HL-60/S4 treated with phorbol 12-myristate 13-acetate at 8.2 ng/mL for 4 days and 3 days (cell line): ENCODE data around the gene UIMC1.

Experiments used
- in situ Hi-C: fragments of 300-500 bp; cut with MboI; formaldehyde crosslinking; loops from 2 replicates; pipeline ENCODE4 v1.15.0; 2022; ENCODE audit warnings: low sequenced_read_pairs

UIMC1 gene

DNA sequence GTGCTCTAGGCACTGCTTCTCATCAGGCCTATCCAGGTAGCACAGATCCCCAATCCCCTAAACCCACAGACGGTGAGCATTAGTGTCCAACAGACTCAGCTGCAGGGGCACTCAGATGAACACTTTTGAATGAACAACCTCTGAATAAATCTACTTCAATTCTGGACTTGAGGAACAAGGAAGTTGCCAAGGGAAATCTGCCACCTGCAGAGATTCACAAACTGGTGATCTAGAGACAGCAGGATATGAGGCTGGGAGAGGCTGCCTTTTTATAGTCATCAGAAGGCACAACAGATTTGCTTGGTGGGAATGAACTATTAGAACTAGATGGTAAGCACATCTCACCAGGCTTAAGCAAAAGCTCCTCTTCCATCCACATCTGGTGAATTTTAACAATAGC is 100.5 kb downstream of the UIMC1 start:
- in situ Hi-C loops, result no loop called here

- in situ Hi-C loops, result no loop called here
These were observed 102.3 kb downstream of the UIMC1 start for GRCh38 chr5:176904276-176904675.

GRCh38 chr5:176902911-176903664 is 103.5 kb downstream of the UIMC1 start:
- in situ Hi-C loops, result no loop called here

DNA sequence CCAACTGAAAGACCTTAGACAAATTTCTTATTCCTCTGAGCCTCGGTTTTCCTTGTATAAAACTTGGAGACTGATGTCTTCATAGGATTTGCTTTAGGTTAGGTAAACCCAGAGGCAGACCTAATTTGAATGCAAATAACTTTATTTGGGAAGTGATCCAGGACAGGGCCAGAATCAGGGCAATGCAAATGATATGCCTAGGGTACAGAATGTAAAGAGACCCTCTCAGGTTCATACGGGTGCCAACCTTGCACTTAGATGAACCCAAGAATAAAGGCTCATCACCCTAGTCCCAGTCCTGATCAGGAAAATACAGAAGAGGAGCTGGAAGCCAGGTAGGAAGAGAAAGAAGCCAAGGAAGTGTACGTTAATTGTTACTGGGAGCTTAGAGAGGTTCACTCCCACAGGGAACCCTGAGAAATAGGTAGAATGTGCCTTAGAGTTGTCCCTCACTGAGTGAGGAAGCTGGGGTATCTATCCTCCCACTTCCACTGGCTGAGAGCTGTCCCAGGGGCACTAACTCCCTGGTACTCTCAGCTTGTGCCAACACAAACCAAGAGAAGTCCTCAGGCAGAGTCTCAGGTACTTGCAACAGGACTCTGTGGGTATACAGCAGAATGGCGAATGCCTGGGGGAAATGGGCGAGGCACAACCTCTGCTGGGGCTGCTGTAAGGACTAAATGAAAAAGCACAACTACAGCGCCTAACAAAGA is 104.3 kb downstream of the UIMC1 start:
- in situ Hi-C loops, result no loop called here

DNA sequence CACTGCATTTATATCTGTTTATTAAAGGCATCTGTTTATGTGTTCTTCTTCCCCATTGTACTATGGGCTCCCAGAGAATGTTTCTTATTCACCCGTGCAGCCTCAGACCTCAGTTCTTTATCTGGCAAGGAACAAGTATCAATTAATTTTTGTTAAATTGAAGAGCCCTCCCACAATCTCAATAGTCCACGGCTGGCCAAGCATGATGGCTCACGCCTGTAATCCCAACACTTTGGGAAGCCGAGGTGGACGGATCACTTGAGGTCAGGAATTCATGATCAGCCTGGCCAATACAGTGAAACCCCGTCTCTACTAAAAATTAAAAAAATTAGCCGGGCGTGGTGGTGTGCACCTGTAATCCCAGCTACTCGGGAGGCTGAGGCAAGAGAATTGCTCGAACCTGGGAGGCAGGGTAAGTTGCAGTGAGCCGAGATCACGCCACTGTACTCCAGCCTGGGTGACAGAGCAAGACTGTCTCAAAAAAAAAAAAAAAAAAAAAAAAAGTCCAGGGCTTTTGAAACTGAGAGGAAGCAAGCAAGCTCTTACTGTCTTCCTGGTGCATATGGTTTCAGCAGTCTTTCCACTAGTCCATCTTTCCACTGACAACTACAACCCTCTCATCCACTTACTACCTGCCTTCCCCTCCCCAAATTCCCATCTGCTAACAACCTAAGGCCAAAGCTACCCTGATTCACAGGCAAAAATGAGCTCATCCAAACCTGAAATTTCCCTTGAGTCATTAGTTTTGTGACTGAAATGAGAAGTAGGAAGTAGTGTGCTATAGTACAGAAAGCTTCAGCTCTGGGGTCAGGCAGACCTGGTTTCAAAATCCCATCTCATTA is 105.1 kb downstream of the UIMC1 start:
- in situ Hi-C loops, result no loop called here

DNA sequence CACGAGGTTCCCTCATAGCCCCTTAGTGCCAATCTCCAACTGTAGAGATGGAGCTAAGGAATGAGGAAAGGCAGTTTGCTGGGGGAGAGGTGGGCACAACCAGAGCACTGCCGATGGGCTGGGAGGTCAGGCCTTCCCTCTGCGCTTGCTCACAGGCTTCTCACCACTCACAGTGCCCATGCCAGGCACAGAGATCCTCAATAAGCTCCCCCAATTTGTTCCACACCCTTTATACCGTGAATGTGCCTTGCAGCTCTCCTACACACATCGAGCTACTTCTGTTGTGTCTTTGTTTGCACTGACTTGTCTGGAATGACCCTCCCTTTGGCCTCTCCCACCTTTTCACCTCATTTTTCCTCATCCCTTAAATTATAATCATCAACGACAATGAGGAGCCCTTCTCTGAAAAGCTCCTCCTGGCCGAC is 105.8 kb downstream of the UIMC1 start:
- in situ Hi-C loops, result no loop called here

- in situ Hi-C loops, result no loop called here
These were observed 106.4 kb downstream of the UIMC1 start for GRCh38 chr5:176899946-176900779.

- in situ Hi-C loops, result no loop called here
These were observed 107.2 kb downstream of the UIMC1 start, which contains the start of gene HK3 for GRCh38 chr5:176899296-176899891. Gene HK3, minus strand, starts transcription at chr5:176899346. Its CDS starts 3,187 bp downstream, at chr5:176896159.

- in situ Hi-C loops, result no loop called here
These were observed 109.3 kb downstream of the UIMC1 start for GRCh38 chr5:176897263-176897662.

DNA sequence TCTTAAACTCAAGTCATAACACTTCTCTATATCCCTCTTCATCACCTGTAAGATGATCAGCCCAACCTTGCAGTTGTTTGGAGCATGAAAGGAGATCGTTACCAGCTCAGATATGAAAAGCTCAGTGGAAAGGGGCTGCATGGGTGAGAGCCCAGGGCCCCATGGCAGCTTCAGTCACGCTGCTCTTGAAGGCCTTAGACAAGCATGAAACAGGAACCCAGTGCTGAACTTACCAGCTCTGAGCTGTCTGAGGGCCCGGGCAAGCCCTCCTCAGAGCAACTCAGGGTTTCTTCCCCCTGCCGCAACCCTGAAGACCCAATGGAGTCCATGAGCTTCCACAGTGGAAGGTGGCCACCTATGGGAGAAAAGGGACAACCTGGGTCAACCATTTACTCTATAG is 110.7 kb downstream of the UIMC1 start:
- in situ Hi-C loops, result no loop called here

GRCh38 chr5:176894298-176894697 is 112.3 kb downstream of the UIMC1 start:
- in situ Hi-C loops, result no loop called here

- in situ Hi-C loops, result no loop called here
These were observed 113.9 kb downstream of the UIMC1 start for GRCh38 chr5:176892663-176893062.

GRCh38 chr5:176891331-176891958 is 115.1 kb downstream of the UIMC1 start:
- in situ Hi-C loops, result no loop called here

DNA sequence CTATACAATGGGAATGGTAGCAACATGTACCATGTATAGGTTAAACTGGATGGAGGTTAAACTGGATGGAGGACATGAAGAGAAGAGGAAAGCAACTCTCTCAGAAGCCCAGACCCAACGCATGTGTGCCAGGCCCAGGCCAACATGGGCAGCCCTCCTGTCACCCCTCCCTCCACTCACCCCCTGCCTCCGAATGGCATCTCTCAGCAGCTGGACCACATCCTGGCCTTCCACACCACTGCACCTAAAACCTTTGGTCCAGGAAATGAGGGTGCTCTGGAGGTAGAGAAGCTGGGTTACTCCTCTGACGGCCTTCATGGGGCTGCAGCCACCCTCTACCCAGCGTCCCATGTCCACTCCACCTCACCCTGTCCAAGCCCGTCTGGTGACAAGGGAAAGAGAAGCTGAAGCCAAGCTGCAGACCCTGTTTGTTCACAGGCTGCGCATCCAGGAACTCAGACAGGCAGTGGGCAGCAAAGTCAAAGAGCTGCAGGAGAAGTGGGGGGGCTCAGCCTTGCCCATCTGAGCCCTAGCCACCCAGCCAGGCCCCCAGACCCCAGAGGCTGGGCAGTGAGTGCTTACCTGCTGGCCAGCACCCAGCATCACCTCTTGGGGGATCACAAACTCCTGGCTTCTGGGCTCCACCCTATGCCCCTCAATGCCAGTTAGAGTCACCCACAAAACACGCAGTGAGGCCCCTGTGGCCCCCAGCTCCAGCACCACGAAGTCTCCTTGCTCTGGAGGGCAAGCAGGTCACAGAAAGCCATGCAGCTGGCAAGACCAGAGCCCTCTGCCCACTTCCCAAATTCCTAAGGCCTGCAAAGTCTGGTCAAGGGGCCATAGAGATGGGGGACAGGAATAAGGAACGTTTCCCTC is 115.9 kb downstream of the UIMC1 start:
- in situ Hi-C loops, result no loop called here

GRCh38 chr5:176889321-176890280 is 117.0 kb downstream of the UIMC1 start:
- in situ Hi-C loops, result no loop called here

GRCh38 chr5:176888865-176889165 is 117.8 kb downstream of the UIMC1 start:
- in situ Hi-C loops, result no loop called here

DNA sequence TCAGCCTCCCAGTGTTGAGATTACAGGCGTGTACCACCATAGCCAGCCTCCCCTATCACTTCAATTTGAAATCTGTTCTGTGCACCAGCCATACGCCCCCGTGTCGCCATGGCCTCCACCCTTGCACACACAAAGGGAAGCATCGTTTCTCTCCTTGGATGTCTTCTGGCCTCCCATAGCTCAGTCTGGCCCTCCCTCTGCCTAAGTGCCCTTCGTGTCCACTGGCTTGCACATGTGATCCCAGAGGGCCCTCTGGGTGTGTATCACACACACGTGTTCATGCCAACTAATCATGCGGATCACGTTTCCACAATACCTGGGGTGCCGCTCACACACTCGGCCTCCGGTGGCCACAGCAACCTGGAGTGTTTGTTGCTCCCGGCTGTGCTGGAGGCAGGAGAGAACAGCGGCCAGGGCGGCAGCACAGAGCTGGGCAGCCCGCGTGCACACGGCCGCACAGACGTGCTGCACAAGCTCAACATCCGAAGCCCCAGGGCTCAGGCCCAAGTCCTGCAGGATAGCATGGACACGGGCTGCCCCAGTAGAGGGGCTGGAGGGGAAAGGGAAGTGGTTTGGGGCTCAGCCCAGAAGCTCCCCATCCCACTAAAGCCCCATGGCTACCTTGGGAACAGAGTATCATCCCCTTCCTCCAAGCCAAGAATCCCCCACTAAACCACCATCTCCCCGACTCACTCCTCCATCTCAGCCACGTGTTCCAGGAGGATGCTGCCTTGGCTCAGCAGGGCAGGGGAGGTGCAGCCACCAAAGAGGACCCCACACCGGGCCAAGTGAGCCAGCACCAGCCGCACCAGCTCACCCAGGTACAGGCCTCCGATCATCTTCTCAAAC is 118.3 kb downstream of the UIMC1 start:
- in situ Hi-C loops, result no loop called here
